Colonic mucosa (tissue), 4 donors: Measurements from ENCODE around the gene RHEBL1. TPM values are rescaled to one million over a fixed set of nuclear protein-coding genes. Genes with fewer than 3 reads are reported as not detected.

Source experiments
- DNase-seq: peaks from one replicate; pipeline ENCODE4 v3.0.0-alpha.2; 2020
- H3K27ac ChIP-seq: fragments of 200-600 bp; one replicate; pipeline ENCODE4 v1.8.0; 2021
- H3K27me3 ChIP-seq: fragments of 200-600 bp; one replicate; pipeline ENCODE4 v1.8.0; 2021
- H3K36me3 ChIP-seq: fragments of 200-600 bp; one replicate; pipeline ENCODE4 v1.8.0; 2021
- H3K4me1 ChIP-seq: fragments of 200-600 bp; one replicate; pipeline ENCODE4 v1.8.0; 2021; ENCODE audit warnings: mild to moderate bottlenecking
- H3K4me3 ChIP-seq: fragments of 200-600 bp; one replicate; pipeline ENCODE4 v1.8.0; 2021
- H3K9ac ChIP-seq, 2 donors: one replicate each; pipeline ENCODE4 v1.7.0; 2013; ENCODE audit warnings: control low read depth in 2 of 2, low read depth in 2 of 2, low read length in 2 of 2
- H3K9me3 ChIP-seq: fragments of 200-600 bp; one replicate; pipeline ENCODE4 v1.8.0; 2021
- intact Hi-C: fragments of 100-400 bp; cut with DNase I; formaldehyde crosslinking; loops from one replicate; pipeline ENCODE4 v1.14.1; 2022
- total RNA-seq, 2 donors: library from RNA; stranded (reverse); fragmentation: NEBNext Ultra II Directional in 1 of 2; extraction: Animal tissue kit (Norgen Biotek cat#: 25700) in 1 of 2; gene quantifications; one replicate each; pipeline ENCODE4 v1.2.1, GENCODE V29; 2021
- TF ChIP-seq, protein P1 (sequence below): fragments of 200-600 bp; IDR thresholded peaks from one replicate; pipeline ENCODE4 v1.8.0; 2022; ENCODE audit warnings: antibody characterized with exemption, mild to moderate bottlenecking
- donor health status: healthy.
- donor health status: DM: no; HTN: no; CAD: no.
- donor health status: DM: no; HTN: no; CAD: no.

RHEBL1 gene
- total RNA-seq, 2 donors from 2014 or later, result 0.27 to 0.32 TPM

DNA sequence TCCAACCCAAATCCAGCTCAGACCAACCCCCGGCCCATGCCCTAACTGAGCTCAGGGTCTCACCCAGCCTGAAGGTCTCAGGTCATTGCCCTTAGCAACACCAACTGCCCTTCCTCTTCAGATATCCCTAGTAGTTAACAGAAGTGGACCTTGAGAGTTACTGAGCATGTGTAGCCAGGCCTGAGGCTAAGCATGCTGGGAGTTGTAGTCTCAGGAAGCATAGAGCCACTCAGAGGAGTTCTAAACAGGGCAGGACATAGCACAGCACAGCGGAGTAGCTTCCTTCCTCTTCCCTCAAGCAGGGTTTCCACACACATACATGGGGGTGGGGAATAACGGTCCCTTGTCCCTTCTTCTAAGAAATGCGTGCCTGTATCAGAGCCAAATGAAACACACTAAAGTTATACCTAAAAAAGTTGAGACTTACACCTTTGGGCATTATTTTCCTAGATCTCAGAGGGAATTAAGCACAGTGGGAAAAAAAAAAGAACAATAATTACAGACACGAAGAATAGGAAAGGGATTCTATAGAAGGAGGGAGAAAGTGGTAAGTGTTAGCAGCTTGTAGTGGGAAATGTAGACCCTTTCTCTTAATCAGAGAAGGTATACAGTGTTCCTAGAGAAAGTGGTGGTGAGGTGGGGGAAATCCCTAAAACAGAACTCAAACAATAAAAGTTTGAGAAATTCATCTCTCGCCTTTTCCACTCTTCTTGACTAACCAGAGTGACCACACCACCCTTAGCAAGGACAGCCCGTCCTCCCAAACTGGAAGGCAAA, 13.6 kb downstream of the RHEBL1 start:
- intact Hi-C loops, result no loop called here
- H3K4me1 ChIP-seq, result peaks cover 22% of the 10 kb centered on the region
- H3K27me3 ChIP-seq, result no peaks in the 10 kb centered on the region
- no peaks in the 10 kb centered on the region for H3K9me3 ChIP-seq
- peak overlapping the region in 1 of 2 donors; percentile 97 for H3K9ac ChIP-seq
- H3K4me3 ChIP-seq, result no peak overlapping the region
- peak; percentile 63 for DNase-seq
- peak overlapping the region; percentile 25 for H3K27ac ChIP-seq
- peaks cover 12% of the 10 kb centered on the region for H3K36me3 ChIP-seq
- TF ChIP-seq, protein P1, sequence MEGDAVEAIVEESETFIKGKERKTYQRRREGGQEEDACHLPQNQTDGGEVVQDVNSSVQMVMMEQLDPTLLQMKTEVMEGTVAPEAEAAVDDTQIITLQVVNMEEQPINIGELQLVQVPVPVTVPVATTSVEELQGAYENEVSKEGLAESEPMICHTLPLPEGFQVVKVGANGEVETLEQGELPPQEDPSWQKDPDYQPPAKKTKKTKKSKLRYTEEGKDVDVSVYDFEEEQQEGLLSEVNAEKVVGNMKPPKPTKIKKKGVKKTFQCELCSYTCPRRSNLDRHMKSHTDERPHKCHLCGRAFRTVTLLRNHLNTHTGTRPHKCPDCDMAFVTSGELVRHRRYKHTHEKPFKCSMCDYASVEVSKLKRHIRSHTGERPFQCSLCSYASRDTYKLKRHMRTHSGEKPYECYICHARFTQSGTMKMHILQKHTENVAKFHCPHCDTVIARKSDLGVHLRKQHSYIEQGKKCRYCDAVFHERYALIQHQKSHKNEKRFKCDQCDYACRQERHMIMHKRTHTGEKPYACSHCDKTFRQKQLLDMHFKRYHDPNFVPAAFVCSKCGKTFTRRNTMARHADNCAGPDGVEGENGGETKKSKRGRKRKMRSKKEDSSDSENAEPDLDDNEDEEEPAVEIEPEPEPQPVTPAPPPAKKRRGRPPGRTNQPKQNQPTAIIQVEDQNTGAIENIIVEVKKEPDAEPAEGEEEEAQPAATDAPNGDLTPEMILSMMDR, result no peak

DNA sequence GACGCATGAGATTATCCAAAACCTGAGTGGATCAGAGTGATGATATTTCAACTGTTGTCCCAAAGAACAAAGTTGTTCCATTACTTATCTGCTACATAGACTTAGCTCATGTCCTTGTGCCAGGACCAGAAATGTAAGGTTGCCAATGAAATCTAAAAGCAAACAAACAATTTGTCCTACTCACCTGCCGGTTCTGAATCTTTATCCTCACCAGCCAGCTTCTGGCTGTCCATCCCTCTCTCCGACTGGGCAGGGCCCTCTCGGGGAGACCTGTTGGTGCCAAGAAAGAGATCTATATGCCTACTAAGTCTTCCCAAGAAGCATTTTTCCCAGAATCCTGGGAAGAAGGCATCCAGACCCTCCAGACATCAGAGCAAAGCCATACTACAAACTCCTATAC, 14.7 kb downstream of the RHEBL1 start:
- DNase-seq, result no peak
- intact Hi-C loops, result no loop called here
- Histone ChIP-seq H3K36me3 (peaks cover 18% of the 10 kb centered on the region), H3K9ac (no peak overlapping the region), H3K9me3 (no peaks in the 10 kb centered on the region), H3K4me1 (peaks cover 22% of the 10 kb centered on the region), H3K4me3 (no peak overlapping the region), H3K27me3 (no peaks in the 10 kb centered on the region), H3K27ac (no peak overlapping the region)
- TF ChIP-seq, protein P1, result no peak

DNA sequence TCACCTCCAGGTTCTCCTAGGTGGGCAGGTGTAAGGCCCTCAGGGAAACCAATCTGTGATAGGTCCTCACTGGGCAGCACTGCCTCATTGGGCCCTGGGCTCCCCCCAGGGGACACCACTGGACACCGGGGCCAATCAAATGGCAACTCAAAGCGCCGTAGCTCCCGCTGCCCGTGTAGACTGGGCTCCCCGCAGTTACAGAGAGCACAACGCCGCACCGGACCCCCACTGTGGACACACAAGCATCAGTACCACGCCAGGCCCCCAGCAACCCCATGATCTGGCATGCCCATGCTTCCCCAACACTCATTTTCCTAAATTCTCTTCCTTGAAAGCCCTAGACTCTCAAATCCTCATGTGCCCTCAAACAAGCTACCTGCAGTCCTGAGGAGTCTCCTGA, 15.3 kb downstream of the RHEBL1 start:
- intact Hi-C loops, result no loop called here
- no peak overlapping the region for H3K4me3 ChIP-seq
- no peaks in the 10 kb centered on the region for H3K9me3 ChIP-seq
- peaks cover 22% of the 10 kb centered on the region for H3K4me1 ChIP-seq
- H3K27me3 ChIP-seq, result no peaks in the 10 kb centered on the region
- no peak overlapping the region for H3K27ac ChIP-seq
- no peak for DNase-seq
- TF ChIP-seq, protein P1, result no peak
- H3K9ac ChIP-seq, result no peak overlapping the region
- H3K36me3 ChIP-seq, result peaks cover 23% of the 10 kb centered on the region

DNA sequence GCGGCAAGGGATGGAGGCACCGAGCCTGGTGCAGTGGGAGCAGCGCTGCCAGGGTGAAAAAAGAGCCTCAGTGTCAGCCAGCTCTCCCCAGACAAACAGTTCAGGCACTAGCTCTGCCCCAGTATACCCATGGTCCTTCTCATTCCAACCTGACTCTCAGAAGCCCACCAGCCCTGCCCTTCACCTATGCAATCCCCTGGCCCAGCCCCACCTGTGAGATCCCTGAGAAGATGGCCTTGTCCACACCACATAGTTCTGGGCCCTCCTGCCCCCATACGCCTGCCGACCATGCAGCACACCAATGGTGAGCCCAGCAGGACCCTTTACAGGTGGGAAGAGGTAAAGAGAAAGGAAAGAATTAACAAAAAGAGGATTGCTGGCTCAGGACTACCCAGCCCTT, 15.7 kb downstream of the RHEBL1 start:
- TF ChIP-seq, protein P1, result no peak
- Histone ChIP-seq H3K9ac (no peak overlapping the region), H3K4me3 (no peak overlapping the region), H3K36me3 (peaks cover 23% of the 10 kb centered on the region), H3K4me1 (peaks cover 22% of the 10 kb centered on the region), H3K9me3 (no peaks in the 10 kb centered on the region), H3K27me3 (no peaks in the 10 kb centered on the region), H3K27ac (no peak overlapping the region)
- no peak for DNase-seq
- intact Hi-C loops, result no loop called here

DNA sequence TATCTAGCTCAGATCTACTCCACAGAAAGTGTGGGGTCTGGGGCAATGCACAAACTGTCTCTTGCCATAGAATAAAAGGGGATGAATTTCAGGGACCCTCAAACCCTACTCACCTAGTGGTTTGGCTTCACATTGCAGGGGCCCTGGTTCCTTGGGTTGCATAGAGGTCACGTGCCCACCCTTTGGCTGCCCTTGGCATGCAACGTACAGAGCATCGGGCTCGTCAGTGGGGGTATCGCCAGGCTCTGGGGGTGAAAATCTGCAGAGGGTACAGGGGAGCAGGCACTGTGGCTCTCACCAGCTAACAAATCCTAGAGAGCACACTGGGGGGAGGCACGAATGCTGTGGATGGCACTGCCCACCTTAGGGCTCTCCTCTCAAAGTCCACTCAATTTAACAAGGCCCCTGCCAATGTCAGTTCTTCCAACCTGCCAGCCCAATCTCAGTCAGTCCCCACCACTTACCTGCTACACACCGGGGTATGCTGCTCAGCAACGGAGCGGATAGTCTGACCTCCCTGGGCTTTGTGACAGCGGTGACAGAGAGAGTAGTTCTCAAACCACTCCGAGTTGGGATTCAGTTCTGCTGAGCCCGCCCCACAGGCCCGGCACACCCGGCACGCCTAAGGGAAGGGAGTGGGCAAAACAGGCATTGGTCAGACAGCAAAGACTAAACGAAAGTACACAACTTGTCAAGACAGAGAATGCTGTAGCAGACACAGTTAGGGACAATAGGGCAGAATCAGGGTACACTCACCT, 17.1 kb downstream of the RHEBL1 start:
- H3K9ac ChIP-seq, result no peak overlapping the region
- no peak overlapping the region for H3K4me3 ChIP-seq

More for the DNA sequence above, 17.1 kb downstream of the RHEBL1 start:
- H3K9me3 ChIP-seq, result no peaks in the 10 kb centered on the region
- peaks cover 23% of the 10 kb centered on the region for H3K36me3 ChIP-seq
- intact Hi-C loops, result no loop called here
- TF ChIP-seq, protein P1, result no peak
- no peaks in the 10 kb centered on the region for H3K27me3 ChIP-seq
- no peak for DNase-seq
- peaks cover 15% of the 10 kb centered on the region for H3K4me1 ChIP-seq
- no peak overlapping the region for H3K27ac ChIP-seq
